Measurements from ENCODE around the gene C2CD2.

The C2CD2 gene

GRCh38 chr21:41955516-41955915 lies 1.7 kb upstream of the C2CD2 start:
- TF ChIP-seq GATA2 (IDR thresholded peaks at IDR 0.05; ENCODE audit: low read depth, low read length) (no peak), GATA3 (IDR thresholded peaks at IDR 0.05; ENCODE audit: low read depth, low read length) (no peak)

- no peak for TF ChIP-seq GATA3 (IDR thresholded peaks at IDR 0.05; ENCODE audit: low read depth, low read length)
- TF ChIP-seq GATA2 (IDR thresholded peaks at IDR 0.05; ENCODE audit: low read depth, low read length) = no peak
Measured at GRCh38 chr21:41954654-41955499, 1.1 kb upstream of the C2CD2 start.

GRCh38 chr21:41953249-41953830 lies 478 bp downstream of the C2CD2 start:
- TF ChIP-seq GATA3 (IDR thresholded peaks at IDR 0.05; ENCODE audit: low read depth, low read length) = no peak
- TF ChIP-seq GATA2 (IDR thresholded peaks at IDR 0.05; ENCODE audit: low read depth, low read length) = no peak

- TF ChIP-seq GATA2 (IDR thresholded peaks at IDR 0.05; ENCODE audit: low read depth, low read length) (no peak), GATA3 (IDR thresholded peaks at IDR 0.05; ENCODE audit: low read depth, low read length) (no peak)
Measured at GRCh38 chr21:41952568-41953248, 1.1 kb downstream of the C2CD2 start.

- no peak for TF ChIP-seq GATA3 (IDR thresholded peaks at IDR 0.05; ENCODE audit: low read depth, low read length)
- no peak for TF ChIP-seq GATA2 (IDR thresholded peaks at IDR 0.05; ENCODE audit: low read depth, low read length)
Measured at GRCh38 chr21:41951876-41952567, 1.8 kb downstream of the C2CD2 start.

- no peak for TF ChIP-seq GATA2 (IDR thresholded peaks at IDR 0.05; ENCODE audit: low read depth, low read length)
- no peak for TF ChIP-seq GATA3 (IDR thresholded peaks at IDR 0.05; ENCODE audit: low read depth, low read length)
Measured at GRCh38 chr21:41950941-41951351, 2.9 kb downstream of the C2CD2 start.

- TF ChIP-seq GATA3 (IDR thresholded peaks at IDR 0.05; ENCODE audit: low read depth, low read length) = no peak
- TF ChIP-seq GATA2 (IDR thresholded peaks at IDR 0.05; ENCODE audit: low read depth, low read length) = no peak
Measured at GRCh38 chr21:41948901-41949300, 4.9 kb downstream of the C2CD2 start.

GRCh38 chr21:41948078-41948895 lies 5.5 kb downstream of the C2CD2 start:
- no peak for TF ChIP-seq GATA3 (IDR thresholded peaks at IDR 0.05; ENCODE audit: low read depth, low read length)
- TF ChIP-seq GATA2 (IDR thresholded peaks at IDR 0.05; ENCODE audit: low read depth, low read length) = no peak

- TF ChIP-seq GATA2 (IDR thresholded peaks at IDR 0.05; ENCODE audit: low read depth, low read length) (no peak), GATA3 (IDR thresholded peaks at IDR 0.05; ENCODE audit: low read depth, low read length) (no peak)
Measured at GRCh38 chr21:41945982-41946381, 7.8 kb downstream of the C2CD2 start.

GRCh38 chr21:41943851-41944250 lies 10.0 kb downstream of the C2CD2 start:
- TF ChIP-seq GATA3 (IDR thresholded peaks at IDR 0.05; ENCODE audit: low read depth, low read length) = no peak
- no peak for TF ChIP-seq GATA2 (IDR thresholded peaks at IDR 0.05; ENCODE audit: low read depth, low read length)

- TF ChIP-seq GATA2 (IDR thresholded peaks at IDR 0.05; ENCODE audit: low read depth, low read length) (no peak), GATA3 (IDR thresholded peaks at IDR 0.05; ENCODE audit: low read depth, low read length) (no peak)
Measured at GRCh38 chr21:41942457-41942856, 11.4 kb downstream of the C2CD2 start.

GRCh38 chr21:41941941-41942340 lies 11.9 kb downstream of the C2CD2 start:
- no peak for TF ChIP-seq GATA3 (IDR thresholded peaks at IDR 0.05; ENCODE audit: low read depth, low read length)
- no peak for TF ChIP-seq GATA2 (IDR thresholded peaks at IDR 0.05; ENCODE audit: low read depth, low read length)

GRCh38 chr21:41940431-41940830 lies 13.4 kb downstream of the C2CD2 start:
- TF ChIP-seq GATA2 (IDR thresholded peaks at IDR 0.05; ENCODE audit: low read depth, low read length) = no peak
- no peak for TF ChIP-seq GATA3 (IDR thresholded peaks at IDR 0.05; ENCODE audit: low read depth, low read length)

Data from SH-SY5Y (cell line).